ENCODE data around the gene CD248.
"Not testable (repeated sequence)": the region's sequence is repeated elsewhere in the genome, so short reads cannot be mapped to it uniquely, and the experiment has no call there.

CD248 gene

GRCh38 chr11:66313321-66314185 is 3.3 kb downstream of the CD248 start:
- no peak for DNase-seq (ENCODE audit: low read depth in 3 of 3)

GRCh38 chr11:66312549-66313320 is 4.1 kb downstream of the CD248 start:
- DNase-seq (ENCODE audit: low read depth in 3 of 3), result peak; percentile 93 to 98 (median 97)

DNA sequence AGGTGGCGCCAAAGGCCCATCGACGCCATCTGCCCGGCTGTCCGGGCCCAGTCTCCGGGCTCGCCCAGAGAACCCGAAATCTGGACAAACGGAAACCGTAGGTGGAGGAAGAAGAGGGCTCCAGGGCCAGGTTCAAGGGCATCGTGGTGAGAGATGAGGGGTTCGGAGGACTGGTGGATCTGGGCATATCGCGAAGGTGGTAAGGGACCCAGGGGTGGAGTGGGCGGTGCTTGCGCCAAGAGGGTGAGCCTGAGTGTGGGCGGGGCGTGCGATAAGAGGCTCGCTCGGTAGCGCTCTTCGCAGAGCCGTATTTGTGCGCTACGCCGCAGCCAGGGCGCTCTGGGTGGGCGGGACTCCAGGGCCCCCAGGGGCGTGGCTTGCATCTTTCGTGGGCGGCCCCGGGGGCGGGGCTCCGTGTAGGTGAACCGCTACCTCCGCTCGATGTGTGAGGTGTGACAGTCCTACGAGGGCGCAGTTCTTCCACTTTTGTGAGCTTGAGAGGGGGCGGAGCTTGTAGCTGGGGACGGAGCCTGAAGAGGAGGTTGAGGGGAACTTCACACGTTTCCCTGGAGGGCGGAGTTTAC is 4.8 kb downstream of the CD248 start:
- peak; percentile 90 to 98 (median 95) for DNase-seq (ENCODE audit: low read depth in 3 of 3)

GRCh38 chr11:66311470-66311964 is 5.3 kb downstream of the CD248 start:
- no peak for DNase-seq (ENCODE audit: low read depth in 3 of 3)

GRCh38 chr11:66310803-66311440 is 5.9 kb downstream of the CD248 start:
- not testable (repeated sequence) for DNase-seq (ENCODE audit: low read depth in 3 of 3)

- no peak for DNase-seq (ENCODE audit: low read depth in 3 of 3)
These were observed 6.5 kb downstream of the CD248 start for GRCh38 chr11:66310324-66310723.

DNA sequence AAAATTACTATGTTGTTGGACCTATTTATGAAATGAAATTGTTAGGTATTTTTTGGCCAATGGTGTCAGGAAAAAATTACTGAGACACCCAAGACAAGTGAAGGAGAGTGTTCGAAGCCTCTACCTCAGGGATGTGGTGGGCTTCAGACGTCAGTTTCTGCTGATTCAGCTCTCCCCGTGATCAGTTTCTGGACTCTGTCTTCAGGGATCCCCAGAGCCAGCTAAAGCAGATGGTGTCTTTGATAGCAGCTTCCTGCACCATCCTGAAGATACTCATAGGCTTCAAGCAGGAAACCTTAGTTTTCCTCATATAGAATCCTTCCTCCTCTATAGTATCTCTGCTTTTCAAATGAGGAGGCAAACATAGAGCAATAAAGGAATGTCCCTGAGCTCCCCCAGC is 7.4 kb downstream of the CD248 start:
- DNase-seq (ENCODE audit: low read depth in 3 of 3), result no peak

DNA sequence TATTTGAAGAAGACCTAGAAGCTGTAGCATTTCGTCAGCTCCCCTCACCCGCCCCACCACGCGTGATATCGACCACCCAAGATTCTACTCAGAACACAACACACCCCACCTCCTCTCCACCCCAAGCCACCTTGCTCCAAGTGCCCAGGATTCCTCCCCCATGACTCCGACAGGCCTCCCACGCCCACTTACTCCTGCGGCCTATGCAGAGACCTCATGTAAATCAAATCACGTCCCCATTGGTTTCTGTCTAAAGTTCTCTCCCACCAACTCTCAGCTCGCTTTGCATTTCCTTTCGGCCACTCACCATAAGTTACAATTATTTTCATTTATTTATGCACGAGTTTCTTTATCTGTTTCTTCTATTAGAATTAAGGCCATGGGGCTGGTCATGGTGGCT is 14.2 kb downstream of the CD248 start:
- no peak for DNase-seq (ENCODE audit: low read depth in 3 of 3)

DNA sequence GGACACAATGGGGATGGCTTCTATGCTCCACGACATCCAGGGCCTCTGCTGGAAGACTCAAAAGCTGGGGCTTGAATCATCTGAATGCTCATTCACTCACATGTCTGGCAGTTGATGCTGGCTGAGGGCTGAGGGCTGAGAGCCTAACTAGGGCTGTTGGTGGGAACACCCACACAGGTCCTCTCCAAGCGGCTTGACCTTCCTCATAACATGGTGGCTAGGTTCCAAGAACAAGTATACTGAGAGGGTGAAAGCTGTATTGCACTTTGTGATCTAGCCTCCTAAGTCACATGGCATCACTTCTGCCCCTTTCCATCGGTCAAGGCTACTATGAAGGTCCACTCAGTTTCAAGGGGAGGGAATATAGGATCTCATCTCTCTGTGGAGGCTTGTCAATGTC is 17.7 kb downstream of the CD248 start:
- DNase-seq (ENCODE audit: low read depth in 3 of 3), result no peak

- no peak for DNase-seq (ENCODE audit: low read depth in 3 of 3)
These were observed 19.2 kb downstream of the CD248 start for GRCh38 chr11:66297610-66298009.

- DNase-seq (ENCODE audit: low read depth in 3 of 3), result no peak
These were observed 21.9 kb downstream of the CD248 start for GRCh38 chr11:66294626-66295620.

DNA sequence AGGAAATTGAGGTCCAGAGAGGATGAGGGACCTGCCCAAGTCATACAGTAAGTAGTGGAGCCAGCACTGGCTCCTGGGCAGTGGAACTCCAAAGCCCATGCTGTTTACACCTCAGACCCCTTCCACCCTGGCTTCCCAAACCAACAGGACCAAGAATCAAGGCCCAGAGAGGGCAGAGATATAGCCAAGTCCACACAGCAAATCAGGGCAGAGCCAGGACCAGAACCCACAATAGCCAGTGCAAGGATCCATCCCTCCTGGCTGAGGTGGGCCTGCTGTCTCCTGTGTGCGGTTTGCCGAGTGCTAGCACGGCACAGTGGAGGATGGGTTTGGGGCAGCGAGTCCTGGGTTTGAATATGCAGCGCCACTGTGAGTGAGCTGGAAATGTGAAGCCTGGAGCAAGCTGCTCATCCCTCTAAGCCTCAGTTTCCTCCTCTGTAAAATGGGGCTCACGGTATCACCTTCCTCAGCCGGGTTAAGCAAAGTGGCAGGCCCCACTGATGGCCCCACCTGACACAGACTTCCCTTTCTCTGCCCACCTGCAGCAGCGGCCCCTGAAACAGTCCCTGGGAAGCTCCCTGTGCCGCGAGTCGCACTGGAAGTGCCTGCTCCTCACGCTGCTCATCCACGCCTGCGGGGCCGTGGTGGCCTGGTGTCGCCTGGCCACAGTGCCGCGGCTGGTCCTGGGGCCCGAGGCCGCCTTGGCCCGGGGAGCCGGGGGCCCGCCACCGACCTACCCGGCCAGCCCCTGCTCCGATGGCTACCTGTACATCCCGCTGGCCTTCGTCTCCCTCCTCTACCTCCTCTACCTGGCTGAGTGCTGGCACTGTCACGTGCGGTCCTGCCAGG is 22.8 kb downstream of the CD248 start:
- no peak for DNase-seq (ENCODE audit: low read depth in 3 of 3)

GRCh38 chr11:66293352-66293751 is 23.5 kb downstream of the CD248 start:
- DNase-seq (ENCODE audit: low read depth in 3 of 3), result no peak

GRCh38 chr11:66292543-66293332 is 24.1 kb downstream of the CD248 start:
- DNase-seq (ENCODE audit: low read depth in 3 of 3), result no peak

DNA sequence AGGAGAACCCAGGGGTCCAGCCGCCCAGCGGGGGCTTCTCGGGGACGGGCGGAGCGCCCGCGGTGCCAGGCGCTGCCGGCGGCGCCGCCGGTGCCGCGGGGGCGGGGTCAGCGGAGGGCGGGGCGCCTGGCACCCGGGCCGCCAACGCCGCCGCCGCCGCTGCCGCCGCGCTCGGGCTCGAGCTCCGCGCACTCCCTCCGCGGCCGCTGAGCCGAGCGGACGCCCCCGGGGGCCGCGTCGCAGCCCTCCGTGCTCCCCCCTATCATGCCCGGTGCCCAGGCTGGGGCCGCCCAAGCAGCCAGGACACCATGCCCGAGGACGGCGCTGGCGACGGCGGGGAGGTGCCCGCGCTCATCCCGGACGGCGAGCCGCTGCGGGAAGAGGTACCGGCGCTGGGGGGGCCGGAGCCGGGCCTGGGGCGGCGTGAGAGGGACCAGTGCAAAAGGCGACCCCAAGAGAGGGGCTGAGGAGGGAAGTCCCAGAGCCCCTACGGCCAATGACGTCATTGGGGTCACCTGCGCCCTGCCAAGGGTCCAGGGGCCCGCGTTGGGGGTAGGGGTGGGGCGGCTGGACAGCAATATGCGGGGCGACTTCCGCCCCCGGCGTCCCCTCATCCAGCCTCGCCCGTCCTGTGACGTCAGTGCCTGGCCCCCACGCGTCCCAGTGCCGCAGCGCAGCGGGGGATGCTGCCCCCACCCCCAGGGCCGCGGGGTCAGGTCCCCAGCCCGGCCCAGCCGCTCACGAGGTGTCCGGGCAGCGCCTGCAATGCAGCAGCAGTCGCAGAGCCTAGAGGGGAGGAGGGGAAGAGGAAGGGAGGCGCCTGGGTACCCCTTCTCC is 24.9 kb downstream of the CD248 start, which contains the start of gene TMEM151A:
TSS of gene TMEM151A (plus strand) at position 189 of the 837 bp plus-strand sequence. CDS start at position 309, 120 bp downstream.
- DNase-seq (ENCODE audit: low read depth in 3 of 3), result no peak

GRCh38 chr11:66291303-66291705 is 25.5 kb downstream of the CD248 start:
- DNase-seq (ENCODE audit: low read depth in 3 of 3), result no peak

DNA sequence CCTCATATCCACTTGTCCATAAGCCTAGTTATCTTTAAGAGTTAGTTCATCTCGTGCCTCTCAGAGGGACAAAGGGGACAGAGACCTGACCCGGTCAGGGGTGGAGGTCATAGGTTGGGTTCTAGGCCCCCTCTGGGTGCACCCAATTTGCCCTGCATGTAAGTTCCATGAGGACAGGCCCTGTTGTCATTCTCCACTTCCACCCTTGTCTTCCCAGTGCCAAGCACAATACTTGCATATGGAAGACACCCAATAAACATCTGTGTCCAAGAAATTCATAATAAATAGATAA is 26.6 kb downstream of the CD248 start:
- no peak for DNase-seq (ENCODE audit: low read depth in 3 of 3)

Data from stimulated activated CD4-positive, alpha-beta T cell treated with anti-CD3 and anti-CD28 coated beads, TNF-alpha, amount 100 ng/mL, for 4 hours (primary cell).